Adrenal gland (tissue), 5 donors: ENCODE results near the gene TADA2A.

ENCODE experiments used
- CTCF ChIP-seq, 6 experiments: fragments of 450-650 bp in 4 of 6; fragments of 200-600 bp in 2 of 6; sonication (generic) in 1 of 6; IDR thresholded peaks; 1 replicate in 5 of 6; 2 replicates in 1 of 6; pipeline versions ENCODE4 v1.5.1 to v1.8.0; 2016 to 2021; ENCODE audit warnings: antibody characterized with exemption in 6 of 6, mild to moderate bottlenecking in 2 of 6, moderate library complexity in 1 of 6
- POLR2A ChIP-seq, 2 donors: fragments of 450-650 bp; IDR thresholded peaks; one replicate each; pipeline ENCODE4 v1.6.1; 2017; ENCODE audit warnings: antibody characterized with exemption in 2 of 2, mild to moderate bottlenecking in 2 of 2, moderate library complexity in 1 of 2
- donor health status: DM: no; HTN: no; CAD: no.

- TF ChIP-seq CTCF (IDR thresholded peaks at IDR 0.05) (no peak), POLR2A (IDR thresholded peaks at IDR 0.05) (no peak)
Measured at GRCh38 chr17:37512442-37513068, 105.9 kb downstream of the TADA2A start.
